SKM-1 treated with dmso at 0.1 percent for 144 hours (cell line): ENCODE data around the gene SLC6A6.
A peak's percentile ranks its signal among the peaks of the same experiment; 100 is the strongest.

Experiments used
- DNase-seq: peaks from one replicate; lab custom pipeline; 2025; ENCODE audit not compliant: unreplicated experiment; lab: John Stamatoyannopoulos, UW

SLC6A6 gene

GRCh38 chr3:14464521-14464920 is 62.1 kb downstream of the SLC6A6 start:
- no peak for DNase-seq

GRCh38 chr3:14465425-14465824 is 63.0 kb downstream of the SLC6A6 start:
- DNase-seq, result no peak

- DNase-seq, result no peak
Measured at GRCh38 chr3:14466179-14466903, 63.9 kb downstream of the SLC6A6 start.

GRCh38 chr3:14467814-14468620 is 65.6 kb downstream of the SLC6A6 start:
- DNase-seq, result no peak

GRCh38 chr3:14468621-14468981 is 66.2 kb downstream of the SLC6A6 start:
- DNase-seq, result no peak

DNA sequence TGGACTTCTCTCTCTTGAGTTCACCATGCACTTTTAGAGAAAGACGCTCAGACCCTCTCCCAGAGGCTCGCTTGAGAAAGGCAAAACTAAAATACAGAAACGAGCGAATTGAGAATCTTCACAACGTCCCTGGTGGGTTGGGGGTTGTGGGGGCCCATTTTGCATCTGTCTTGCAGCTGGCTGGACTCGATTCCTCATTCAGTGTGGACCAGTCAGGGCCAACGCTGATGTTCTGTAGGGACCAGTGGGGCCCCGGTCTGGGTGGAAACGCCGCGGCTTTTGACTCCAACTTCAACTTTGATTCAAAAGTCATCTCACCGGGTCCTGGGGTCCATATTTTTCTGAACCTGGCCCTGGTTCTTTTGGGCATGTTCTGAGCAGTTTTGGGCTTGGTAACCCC is 68.1 kb downstream of the SLC6A6 start:
- no peak for DNase-seq

DNA sequence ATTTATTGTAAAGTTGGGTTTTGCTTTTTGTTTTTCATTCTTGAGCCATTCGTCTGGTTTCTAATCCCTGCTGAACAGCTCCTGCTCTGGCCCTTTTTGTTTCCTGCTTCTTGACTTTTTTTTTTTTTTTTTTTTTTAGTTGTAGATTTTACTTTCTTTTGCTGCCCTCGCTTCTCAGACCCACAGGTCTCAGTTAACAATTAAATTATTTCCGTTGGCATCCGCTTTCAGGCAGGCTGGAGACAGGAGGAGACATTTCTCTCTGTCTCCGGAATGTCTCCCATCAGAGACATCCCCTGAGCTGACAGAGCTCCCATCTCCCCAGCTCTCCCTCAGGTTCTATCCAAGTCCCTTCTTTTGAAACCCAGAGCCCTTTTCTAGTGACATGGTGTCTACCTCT is 68.6 kb downstream of the SLC6A6 start:
- DNase-seq, result no peak

DNA sequence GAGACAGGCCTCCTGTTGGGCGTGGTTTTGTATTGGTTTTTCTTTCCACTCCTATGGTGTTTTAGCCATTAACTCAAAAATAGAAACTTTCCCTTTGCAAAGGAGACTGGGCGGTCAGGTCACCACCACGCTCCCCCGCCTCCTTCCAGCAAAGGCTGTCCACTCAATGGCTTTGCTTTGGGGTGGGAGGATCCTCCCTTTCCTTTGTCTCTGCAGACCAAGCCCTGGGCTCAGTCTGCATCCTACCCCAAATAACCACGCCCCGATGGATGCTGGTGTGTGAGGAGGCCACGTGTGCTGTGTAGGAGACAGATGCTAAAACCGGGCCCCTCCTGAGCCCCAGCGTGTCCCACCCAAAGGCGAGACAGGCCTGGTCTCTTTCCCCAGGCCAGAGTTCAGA is 69.3 kb downstream of the SLC6A6 start:
- no peak for DNase-seq

DNA sequence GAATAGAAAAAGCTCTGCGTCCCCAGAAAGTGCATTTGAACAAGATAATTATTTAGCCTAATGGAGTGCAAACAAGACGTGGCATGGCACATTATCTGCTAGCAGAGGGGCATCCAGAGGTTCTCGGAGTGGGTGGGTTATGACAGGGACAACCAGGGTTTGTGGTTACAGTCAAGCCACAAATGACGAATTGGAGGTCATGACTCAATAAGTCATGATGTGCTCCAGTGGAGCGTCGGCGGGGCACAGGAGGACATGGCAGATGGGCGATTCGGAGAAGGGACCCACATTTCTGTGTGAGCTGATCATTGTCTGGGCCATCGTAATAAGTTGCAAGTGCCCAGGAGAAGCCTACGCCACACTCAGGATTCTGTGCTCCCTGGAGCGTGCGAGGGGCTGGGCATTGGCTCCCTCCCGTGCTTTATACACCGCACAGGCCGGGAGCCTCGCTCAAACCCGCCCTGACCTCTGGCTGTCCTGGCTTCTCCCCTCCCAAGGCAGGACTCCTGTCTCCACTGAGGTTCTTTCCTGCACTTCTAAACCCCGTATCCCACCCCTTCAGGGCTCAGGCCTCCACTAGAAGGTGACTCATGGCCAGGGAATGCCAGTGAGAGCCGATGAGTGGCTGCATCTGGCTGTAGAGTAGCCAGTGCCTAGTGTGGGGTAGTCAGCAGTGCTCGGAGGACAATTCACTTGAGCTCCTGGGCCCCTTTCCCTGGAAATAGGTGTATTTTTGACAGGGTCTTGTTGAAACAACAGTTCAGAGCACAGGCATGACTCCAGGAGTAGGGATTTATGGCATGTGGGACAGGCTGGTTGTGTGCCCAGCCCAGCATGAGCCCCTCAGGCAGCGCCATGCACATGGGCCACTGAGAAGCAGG is 70.3 kb downstream of the SLC6A6 start:
- DNase-seq, result no peak

GRCh38 chr3:14473411-14473891 is 71.0 kb downstream of the SLC6A6 start:
- no peak for DNase-seq

GRCh38 chr3:14474363-14475081 is 72.1 kb downstream of the SLC6A6 start:
- no peak for DNase-seq

- DNase-seq, result no peak
Measured at GRCh38 chr3:14475621-14476020, 73.2 kb downstream of the SLC6A6 start.

- DNase-seq, result no peak
Measured at GRCh38 chr3:14476583-14477265, 74.3 kb downstream of the SLC6A6 start.

- no peak for DNase-seq
Measured at GRCh38 chr3:14477311-14477935, 75.0 kb downstream of the SLC6A6 start.

DNA sequence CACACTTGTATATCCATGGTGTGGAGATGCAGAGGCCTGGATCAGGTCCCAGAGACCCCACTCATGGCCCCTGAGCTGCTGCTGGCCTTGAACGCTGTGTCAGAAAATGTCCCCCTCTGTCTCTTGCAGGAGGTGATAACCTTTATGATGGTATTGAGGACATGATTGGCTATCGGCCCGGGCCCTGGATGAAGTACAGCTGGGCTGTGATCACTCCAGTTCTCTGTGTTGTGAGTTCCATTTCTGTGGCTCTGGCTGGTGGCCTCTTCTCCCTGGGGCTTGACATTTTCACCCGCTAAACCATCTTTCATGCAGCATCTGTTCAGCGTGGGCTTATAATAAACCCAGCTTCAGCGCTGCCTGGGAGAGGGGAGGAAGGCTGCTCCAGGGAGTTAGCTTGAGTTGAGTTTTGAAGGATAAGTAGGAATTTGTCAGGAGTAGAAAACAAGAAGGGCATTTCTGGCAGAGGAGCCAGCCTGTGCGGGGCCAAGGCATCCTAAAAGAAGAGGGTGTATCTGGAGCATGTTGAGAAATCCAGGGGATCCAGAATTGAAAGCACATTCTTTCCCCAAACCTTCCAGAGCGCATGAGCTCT is 76.6 kb downstream of the SLC6A6 start:
- DNase-seq, result no peak

- no peak for DNase-seq
Measured at GRCh38 chr3:14479591-14479990, 77.2 kb downstream of the SLC6A6 start.

- DNase-seq, result no peak
Measured at GRCh38 chr3:14480207-14481017, 78.0 kb downstream of the SLC6A6 start.

GRCh38 chr3:14481018-14481645 is 78.7 kb downstream of the SLC6A6 start:
- peak; percentile 54 for DNase-seq
